AG04450 (cell line): Measurements from ENCODE around the gene GUCY2F. TPM values are rescaled to one million over a fixed set of nuclear protein-coding genes. Genes with fewer than 3 reads are reported as not detected.

ENCODE experiments used
- CTCF ChIA-PET: fragments of 300-600, 350-600 bp; formaldehyde crosslinking; extraction: SDS; loops from one replicate; lab custom pipeline; 2022; ENCODE audit warnings: antibody characterized with exemption, inconsistent platforms; lab: Charles Lee
- POLR2A ChIA-PET: fragments of 350-600 bp; formaldehyde crosslinking; extraction: SDS; loops from one replicate; lab custom pipeline; 2021; ENCODE audit warnings: antibody characterized with exemption, inconsistent platforms; lab: Yijun Ruan, JAX
- DNase-seq: peaks from one replicate; pipeline ENCODE4 v3.0.0-alpha.2; 2011; ENCODE audit warnings: low read depth, low spot score
- H3K27ac ChIP-seq: one replicate; pipeline ENCODE4 v1.5.1; 2012; ENCODE audit warnings: low read depth, low read length, control low read depth
- H3K27me3 ChIP-seq: one replicate; pipeline ENCODE4 v1.6.0; 2012; ENCODE audit warnings: low read length; ENCODE audit not compliant: control insufficient read depth, insufficient read depth
- H3K4me3 ChIP-seq: 2 replicates; pipeline ENCODE4 v1.5.1; 2011; ENCODE audit warnings: mild to moderate bottlenecking, low read depth, low read length, control low read depth
- H3K9me3 ChIP-seq: 2 replicates; pipeline ENCODE4 v1.5.1; 2012; ENCODE audit warnings: low read length; ENCODE audit not compliant: control insufficient read depth, insufficient read depth
- CTCF ChIP-seq: IDR thresholded peaks from 2 replicates; pipeline ENCODE4 v1.5.1; 2011; ENCODE audit warnings: low read depth, low read length, control low read depth, inconsistent platforms
- polyA plus RNA-seq: library from polyadenylated mRNA; depleted of rRNA; stranded (reverse); fragments of >200 nt; gene quantifications from 2 replicates; pipeline ENCODE4 v1.2.3, GENCODE V29; 2011

The GUCY2F gene
- polyA plus RNA-seq, 1 experiment = 0.02 TPM

DNA sequence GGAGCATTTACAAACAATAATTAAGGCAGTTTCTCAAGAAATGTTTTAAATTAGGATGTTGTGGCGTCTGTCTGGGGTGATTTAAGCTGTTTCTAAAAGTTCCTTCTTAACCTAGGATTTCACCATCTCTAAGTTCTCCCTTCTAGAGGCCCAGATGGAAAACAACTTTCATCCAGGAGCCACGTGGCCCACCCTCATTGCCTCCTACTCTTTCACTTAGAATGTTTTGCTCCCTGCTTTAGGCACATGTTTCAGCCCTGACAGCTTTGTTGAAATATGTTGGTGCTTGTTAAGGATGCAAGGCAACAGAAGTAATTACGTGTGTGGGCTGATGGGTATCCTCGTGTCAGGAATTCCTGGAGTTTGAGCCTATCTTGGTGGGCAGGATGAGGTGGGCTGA lies 131.3 kb downstream of the GUCY2F start:
- H3K27ac ChIP-seq = no peak overlapping the region
- DNase-seq = no peak
- ChIA-PET POLR2A (no interaction called here), CTCF (no interaction called here)
- TF ChIP-seq CTCF = no peak
- no peak overlapping the region for H3K4me3 ChIP-seq
- H3K9me3 ChIP-seq = no peaks in the 10 kb centered on the region
- H3K27me3 ChIP-seq = no peaks in the 10 kb centered on the region

- TF ChIP-seq CTCF = no peak
- ChIA-PET CTCF (no interaction called here), POLR2A (no interaction called here)
- H3K9me3 ChIP-seq = no peaks in the 10 kb centered on the region
- H3K27me3 ChIP-seq = no peaks in the 10 kb centered on the region
- no peak overlapping the region for H3K27ac ChIP-seq
- H3K4me3 ChIP-seq = no peak overlapping the region
- no peak for DNase-seq
Observed at GRCh38 chrX:109350051-109350450, 131.8 kb downstream of the GUCY2F start.

DNA sequence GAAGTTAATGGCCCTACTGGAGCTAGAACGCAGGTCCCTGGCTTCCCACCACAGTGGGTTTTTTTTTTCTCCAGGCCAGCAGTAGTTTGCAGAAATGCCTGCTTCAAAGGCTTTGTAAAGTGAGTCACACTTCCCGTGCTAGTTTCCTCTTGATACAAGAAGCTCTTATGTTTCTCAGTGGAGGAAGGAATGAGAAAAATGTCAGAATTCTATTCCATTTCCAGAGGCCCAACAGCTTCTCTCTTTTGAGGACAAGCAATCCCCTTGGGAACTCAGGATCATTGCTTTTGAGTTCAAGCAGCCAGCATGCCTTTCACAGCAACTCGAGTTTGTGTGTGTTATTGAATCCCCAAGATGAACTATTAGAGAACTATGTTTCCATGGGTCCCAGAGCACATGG lies 134.3 kb downstream of the GUCY2F start:
- Histone ChIP-seq H3K27me3 (no peaks in the 10 kb centered on the region), H3K4me3 (no peak overlapping the region), H3K9me3 (no peaks in the 10 kb centered on the region), H3K27ac (no peak overlapping the region)
- ChIA-PET CTCF (interaction anchor here (0.7 kb wide), 1 partner anchor 39 kb away, joined by 4 read pairs; no protein-coding TSS in a partner anchor), POLR2A (no interaction called here)
- DNase-seq = no peak
- TF ChIP-seq CTCF = no peak

- Histone ChIP-seq H3K9me3 (no peaks in the 10 kb centered on the region), H3K27me3 (no peaks in the 10 kb centered on the region), H3K4me3 (no peak overlapping the region), H3K27ac (no peak overlapping the region)
- CTCF ChIA-PET = no interaction called here
- DNase-seq = no peak
- TF ChIP-seq CTCF = no peak
- POLR2A ChIA-PET = no interaction called here
Observed at GRCh38 chrX:109346491-109346890, 135.4 kb downstream of the GUCY2F start.

DNA sequence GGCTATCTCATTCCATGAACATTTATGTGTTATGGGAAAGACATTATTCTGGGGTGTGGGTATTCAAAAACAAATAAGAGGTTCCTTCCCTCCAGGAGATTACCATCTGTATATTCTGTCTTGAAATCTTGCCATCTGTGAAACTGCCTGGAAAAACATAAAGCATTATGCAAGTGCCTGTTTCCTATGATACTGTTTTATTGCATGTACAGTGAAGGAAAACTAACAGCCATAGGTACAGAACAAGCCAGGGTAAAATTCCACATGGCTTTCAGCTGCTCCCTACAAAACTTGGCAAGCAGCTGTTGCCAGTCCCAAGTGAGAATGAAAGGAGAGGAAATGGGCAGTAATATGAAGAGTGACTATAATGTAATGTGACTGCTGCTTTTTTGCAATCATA lies 136.0 kb downstream of the GUCY2F start:
- no peaks in the 10 kb centered on the region for H3K9me3 ChIP-seq
- H3K27me3 ChIP-seq = no peaks in the 10 kb centered on the region
- no peak for DNase-seq
- H3K27ac ChIP-seq = no peak overlapping the region
- no peak for TF ChIP-seq CTCF
- no peak overlapping the region for H3K4me3 ChIP-seq
- CTCF ChIA-PET = no interaction called here
- POLR2A ChIA-PET = no interaction called here
